ENCODE data around the gene ALOXE3.

DNA sequence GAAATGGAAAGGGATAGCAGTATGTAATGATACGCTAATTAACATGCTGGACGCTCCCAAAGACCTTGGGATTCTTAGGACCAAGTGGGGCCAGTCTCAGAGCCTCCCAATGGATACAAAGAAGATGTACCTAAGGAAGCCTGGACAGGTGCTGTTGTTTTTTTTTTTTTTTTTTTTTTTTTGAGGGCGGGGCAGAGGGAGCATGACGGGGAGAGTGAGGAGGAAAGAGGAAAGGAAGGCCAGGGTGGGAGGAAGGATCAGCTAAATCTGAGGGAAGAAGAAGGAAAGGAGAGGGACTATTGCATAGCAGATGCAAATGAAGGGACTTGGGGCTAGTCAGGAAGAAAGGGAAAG is 41.9 kb upstream of the ALOXE3 start:
- TF ChIP-seq EP300 (IDR thresholded peaks at IDR 0.05; ENCODE audit: borderline replicate concordance) = no peak
- no peak for TF ChIP-seq YY1 (IDR thresholded peaks at IDR 0.05; ENCODE audit: low read depth)
- TF ChIP-seq, protein P1, sequence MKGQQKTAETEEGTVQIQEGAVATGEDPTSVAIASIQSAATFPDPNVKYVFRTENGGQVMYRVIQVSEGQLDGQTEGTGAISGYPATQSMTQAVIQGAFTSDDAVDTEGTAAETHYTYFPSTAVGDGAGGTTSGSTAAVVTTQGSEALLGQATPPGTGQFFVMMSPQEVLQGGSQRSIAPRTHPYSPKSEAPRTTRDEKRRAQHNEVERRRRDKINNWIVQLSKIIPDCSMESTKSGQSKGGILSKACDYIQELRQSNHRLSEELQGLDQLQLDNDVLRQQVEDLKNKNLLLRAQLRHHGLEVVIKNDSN (IDR thresholded peaks at IDR 0.05) = no peak
- TF ChIP-seq CREB1 (IDR thresholded peaks at IDR 0.05; ENCODE audit: low read depth) = no peak
